K562 treated with DMSO at 1 percent for 24 hours (cell line): ENCODE results near the gene GUCD1. TPM values are rescaled to one million over a fixed set of nuclear protein-coding genes. Genes with fewer than 3 reads are reported as not detected.

Source experiments
- total RNA-seq: library from RNA; unstranded; fragments of 300-600 nt; gene quantifications from 2 replicates; pipeline ENCODE4 v1.2.3, GENCODE V29; 2022; ENCODE audit warnings: low read depth; ENCODE audit not compliant: insufficient read depth

GUCD1 gene
- total RNA-seq = 53.6 and 54.9 TPM in 2 replicates

DNA sequence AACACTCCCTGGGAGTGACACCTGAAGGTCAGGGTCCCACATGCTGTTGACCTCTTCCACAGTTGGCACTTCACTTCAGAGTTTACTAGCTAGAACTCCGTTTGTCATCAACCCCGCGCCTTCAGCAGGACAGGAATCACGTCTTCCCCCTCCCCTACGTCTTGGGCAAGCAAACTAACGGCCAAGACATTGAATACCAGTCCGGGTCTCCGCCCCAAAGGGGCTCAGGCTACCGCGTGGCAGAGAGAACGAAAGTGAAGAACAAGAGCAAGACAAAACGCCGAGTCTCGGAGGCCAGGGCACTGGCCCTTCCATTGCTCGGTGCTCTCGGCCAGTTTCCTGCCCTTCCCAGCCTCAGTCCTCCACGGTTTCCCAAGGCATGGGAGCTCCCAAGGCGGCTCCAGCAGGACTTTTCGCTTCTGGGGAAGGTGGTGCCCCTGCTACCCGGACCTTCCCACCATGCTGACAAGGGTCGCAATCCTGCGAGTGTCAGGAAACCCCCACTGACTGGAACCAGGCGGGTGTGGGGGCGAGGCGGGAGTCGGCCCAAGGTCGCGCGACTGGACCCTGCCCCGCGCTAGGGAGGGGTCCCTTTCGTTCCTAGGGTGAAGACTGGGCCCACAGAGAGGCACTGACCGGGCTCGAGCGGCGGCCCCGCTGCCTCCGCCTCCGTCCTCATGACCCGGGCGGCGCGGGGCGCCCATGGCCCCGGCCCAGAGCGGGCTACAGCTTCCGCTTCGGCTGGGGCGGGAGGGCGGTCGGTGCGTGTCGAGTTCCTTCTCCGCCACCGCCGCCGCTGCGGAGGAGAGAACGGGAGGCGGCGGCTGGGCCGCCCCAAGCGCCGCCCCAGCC lies at the start of gene GUCD1:
GUCD1 (minus strand) TSS at position 826 of the 852 bp plus-strand sequence; CDS start at position 679, 147 bp downstream.

DNA sequence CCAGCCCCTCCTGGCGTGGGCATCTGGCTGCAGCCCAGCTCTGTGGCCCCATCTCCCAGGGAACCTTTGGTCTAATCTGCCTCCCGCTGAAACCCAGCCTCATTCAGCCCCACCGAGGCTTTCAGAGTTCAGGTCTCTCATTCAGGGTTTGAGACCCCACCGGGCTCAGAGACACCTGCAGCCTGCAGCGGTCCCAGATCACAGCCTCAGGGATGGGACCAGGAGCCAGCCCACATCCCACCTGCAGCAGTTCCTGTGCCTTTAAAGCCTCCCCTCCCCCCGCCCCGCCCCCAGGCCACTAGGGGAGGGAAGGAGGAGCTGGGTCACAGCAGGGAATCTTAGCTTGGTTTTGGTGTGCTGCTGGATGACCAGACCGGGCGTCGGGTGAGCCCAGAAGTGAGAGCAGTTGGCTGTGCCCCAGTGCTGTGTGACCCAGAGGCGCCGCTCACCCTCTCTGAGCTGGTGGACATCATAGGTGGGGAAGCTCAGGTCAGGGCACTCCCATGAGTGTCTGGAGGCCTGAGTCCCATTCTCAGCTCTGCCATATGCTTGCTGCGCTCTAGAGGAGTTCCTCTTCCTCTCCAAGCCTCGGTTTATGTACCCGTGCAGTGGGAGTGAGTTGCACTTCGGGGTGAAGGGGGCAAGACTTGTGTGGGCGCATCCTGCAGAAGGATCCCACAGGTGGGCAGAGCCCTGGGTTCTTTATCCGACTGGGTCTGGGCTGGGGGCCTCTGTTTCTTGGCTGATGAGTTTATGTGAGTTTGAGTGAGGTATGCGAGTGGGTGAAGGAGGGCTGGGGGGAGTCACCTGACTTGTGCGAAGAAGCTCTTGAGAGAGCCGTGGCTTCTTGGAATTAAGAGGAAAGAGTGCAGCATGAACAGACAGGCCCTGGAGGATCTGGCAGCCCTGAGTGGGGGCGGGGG lies 48.2 kb upstream of the GUCD1 start, which contains the start of gene GGT1:
GGT1 (plus strand) TSS at position 347 of the 923 bp plus-strand sequence. CDS start 7,889 bp downstream, outside the sequence.

DNA sequence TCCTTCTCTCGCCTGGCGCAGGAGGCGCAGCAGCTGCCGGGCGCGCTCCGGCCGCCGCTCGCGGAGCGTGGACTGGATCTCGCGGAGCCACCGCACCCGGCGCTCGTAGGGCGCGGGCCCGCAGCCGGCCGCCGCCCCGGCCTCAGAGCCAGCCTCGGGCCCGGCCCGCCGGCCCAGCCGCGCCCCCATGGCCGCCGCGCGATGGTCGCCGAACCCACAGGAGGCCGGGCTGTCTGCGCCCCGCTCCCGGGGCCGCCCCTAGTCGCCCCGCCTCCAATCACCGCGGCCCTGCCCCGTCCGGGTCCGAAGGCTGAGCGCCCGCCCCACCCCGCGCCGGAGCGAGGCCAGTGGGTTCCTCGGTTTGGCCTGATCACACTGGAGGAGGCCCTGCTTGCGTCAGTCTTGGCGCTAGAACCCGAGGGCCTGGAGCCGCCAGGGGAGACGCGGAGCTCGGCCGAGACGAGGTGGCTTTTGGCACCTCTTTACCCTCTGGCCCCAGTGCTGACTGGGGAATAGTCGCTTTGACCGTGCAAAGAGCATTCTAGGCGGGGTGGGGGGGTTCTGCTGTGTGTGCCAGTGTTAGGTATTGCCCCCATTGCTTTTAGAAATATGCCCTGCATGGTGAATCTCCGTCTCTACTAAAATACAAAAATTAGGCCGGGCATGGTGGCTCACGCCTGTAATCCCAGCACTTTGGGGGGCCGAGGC lies 38.1 kb upstream of the GUCD1 start, which contains the start of gene LRRC75B:
LRRC75B (minus strand) TSS at position 223 of the 708 bp plus-strand sequence; CDS start at position 189, 34 bp downstream.

DNA sequence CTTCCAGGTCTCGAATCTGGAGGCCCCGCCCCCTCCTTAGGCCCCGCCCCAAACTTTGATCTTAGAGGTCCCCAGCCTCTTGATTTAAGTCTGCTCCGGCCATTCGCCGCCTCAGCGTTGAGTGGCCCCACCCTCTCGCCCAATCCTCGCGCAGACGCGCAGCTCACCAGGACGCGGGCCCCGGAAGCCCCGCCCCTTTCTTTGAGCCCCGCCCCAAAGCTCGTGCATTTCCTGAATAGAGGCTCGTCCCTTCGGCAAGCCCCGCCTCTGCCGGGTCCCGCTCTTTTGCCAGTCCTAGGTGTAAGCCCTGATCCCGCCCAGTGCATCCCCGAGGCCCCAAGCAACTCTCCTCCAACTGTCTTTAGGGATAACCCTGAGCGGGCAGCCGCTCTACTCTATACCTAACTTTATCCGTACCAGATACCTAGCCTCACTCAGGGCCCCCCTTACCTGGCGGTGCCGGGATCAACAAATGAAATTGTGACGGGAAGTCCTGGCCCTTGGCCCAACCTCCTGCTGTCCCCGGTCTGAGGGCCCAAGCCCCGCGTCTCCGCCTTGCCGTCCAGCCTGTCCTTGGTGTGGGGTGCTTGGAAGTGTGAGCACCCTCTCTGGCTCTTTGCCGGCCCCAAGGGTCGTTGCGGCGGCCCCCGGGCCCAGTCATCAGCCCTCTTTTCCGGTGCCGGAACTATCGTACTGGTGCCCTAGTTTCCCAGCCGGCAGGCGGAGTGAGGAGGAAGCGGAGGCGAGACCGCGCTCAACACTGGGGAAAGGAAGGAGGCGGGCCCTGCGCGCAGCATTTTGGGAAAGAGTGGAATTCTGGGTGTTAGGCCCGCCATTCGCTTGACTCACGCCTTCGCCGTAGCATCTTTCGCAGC lies 464 bp upstream of the GUCD1 start, which contains the start of gene SNRPD3:
SNRPD3 (plus strand) TSS at position 835 of the 875 bp plus-strand sequence. CDS start 1,676 bp downstream, outside the sequence.

DNA sequence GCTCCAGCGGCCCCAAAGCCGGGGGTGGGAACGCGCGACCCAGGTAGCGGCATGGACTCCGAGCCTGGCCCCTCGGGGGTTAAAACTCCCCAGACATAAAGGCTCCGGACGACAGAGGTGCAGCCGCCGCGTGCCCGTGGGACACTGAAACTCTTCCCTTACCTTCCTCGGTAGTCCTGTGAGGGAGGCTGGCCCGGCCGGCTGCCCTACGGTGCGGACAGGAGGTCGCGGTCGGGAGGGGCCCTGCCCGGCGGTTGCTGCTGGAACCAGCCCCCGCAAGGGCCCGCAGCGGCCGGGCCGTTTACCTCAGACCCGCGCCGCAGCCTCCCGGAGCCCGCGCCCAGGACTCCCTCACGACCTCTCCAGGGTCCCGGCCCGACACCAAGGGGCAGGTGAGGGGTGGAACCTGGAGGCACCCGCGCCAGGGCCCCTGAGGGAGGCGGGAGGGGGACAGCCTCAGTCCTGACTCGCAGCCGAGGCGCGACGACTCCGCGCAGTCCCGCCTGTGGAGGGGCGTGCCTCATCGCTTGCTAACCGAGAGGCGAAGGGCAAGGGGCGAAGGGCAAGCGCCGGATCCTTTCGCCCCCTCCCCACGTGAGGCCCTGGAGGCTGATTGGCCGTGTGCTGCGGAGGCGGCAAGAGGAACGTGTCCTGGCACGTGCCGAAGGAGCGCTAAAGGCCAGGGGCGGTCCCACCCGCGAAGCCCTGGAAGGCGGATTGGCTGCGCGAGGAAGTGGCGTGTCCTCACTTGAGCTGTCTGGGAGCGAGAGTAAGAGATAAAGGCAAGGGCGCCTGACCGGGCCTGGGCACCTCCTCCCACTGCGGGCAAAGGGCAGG lies 60.2 kb downstream of the GUCD1 start, which contains the start of gene UPB1:
UPB1 (plus strand) TSS at position 805 of the 837 bp plus-strand sequence. CDS start 72 bp downstream, outside the sequence.

Other genes starting within 250 kb of the GUCD1 start
- gene ADORA2A, start 127.5 kb downstream of the GUCD1 start, total RNA-seq = 2.2 and 2.4 TPM in 2 replicates
- gene UPB1, start 59.8 kb downstream of the GUCD1 start, total RNA-seq = not detected in 2 replicates
- gene SNRPD3, start 861 bp upstream of the GUCD1 start, total RNA-seq = 67.5 and 68.0 TPM in 2 replicates
- gene LRRC75B, start 37.9 kb upstream of the GUCD1 start, total RNA-seq = 2.5 and 3.7 TPM in 2 replicates
- gene GGT1, start 48.1 kb upstream of the GUCD1 start, total RNA-seq = 22.2 and 24.9 TPM in 2 replicates
- gene PIWIL3, start 219.6 kb upstream of the GUCD1 start, total RNA-seq = 0.19 TPM in 2 replicates